MCF 10A (cell line): Measurements from ENCODE around the gene CMTM4. TPM values are rescaled to one million over a fixed set of nuclear protein-coding genes. Genes with fewer than 3 reads are reported as not detected.

Experiments
- BruUV-seq: library from RNA; stranded (reverse); fragments of 400-500 nt; replicated peaks from 2 replicates; lab custom pipeline; 2021; lab: Mats Ljungman, UMichigan
- CTCF ChIA-PET: fragments of 300-600 bp; sonication (Branson Sonifier 250); formaldehyde crosslinking; extraction: SDS; loops from one replicate; lab custom pipeline; 2021; ENCODE audit warnings: antibody characterized with exemption, inconsistent platforms; lab: Yijun Ruan, JAX
- POLR2A ChIA-PET: fragments of 300-600, 350-650 bp; sonication (Branson Sonifier 250); formaldehyde crosslinking; extraction: SDS; loops from one replicate; lab custom pipeline; 2020; ENCODE audit warnings: antibody characterized with exemption, inconsistent platforms; lab: Yijun Ruan, JAX
- DNase-seq: peaks from one replicate; pipeline ENCODE4 v3.0.0-alpha.2; 2018; ENCODE audit not compliant: unreplicated experiment
- H3K27ac Mint-ChIP-seq: one replicate; pipeline ENCODE4 v1.8.0; 2022; ENCODE audit warnings: mild to moderate bottlenecking, low read depth, mixed read lengths; ENCODE audit not compliant: unreplicated experiment
- H3K27me3 Mint-ChIP-seq: one replicate; pipeline ENCODE4 v1.8.0; 2022; ENCODE audit warnings: mixed read lengths; ENCODE audit not compliant: insufficient read depth, unreplicated experiment
- H3K36me3 Mint-ChIP-seq: one replicate; pipeline ENCODE4 v1.8.0; 2022; ENCODE audit warnings: mild to moderate bottlenecking, moderate library complexity, mixed read lengths; ENCODE audit not compliant: insufficient read depth, unreplicated experiment
- H3K4me1 Mint-ChIP-seq: one replicate; pipeline ENCODE4 v1.8.0; 2022; ENCODE audit warnings: mixed read lengths; ENCODE audit not compliant: insufficient read depth, unreplicated experiment
- H3K4me3 Mint-ChIP-seq: one replicate; pipeline ENCODE4 v1.8.0; 2022; ENCODE audit warnings: mild to moderate bottlenecking, moderate library complexity, mixed read lengths; ENCODE audit not compliant: unreplicated experiment
- H3K9me3 Mint-ChIP-seq: one replicate; pipeline ENCODE4 v1.8.0; 2022; ENCODE audit warnings: mixed read lengths; ENCODE audit not compliant: unreplicated experiment
- intact Hi-C: fragments of 100-400 bp; cut with micrococcal nuclease; formaldehyde crosslinking; loops from 2 replicates; pipeline ENCODE4 v1.14.1; 2022
- total RNA-seq: library from RNA; stranded (reverse); gene quantifications from 2 replicates; pipeline ENCODE4 v1.2.3, GENCODE V29; 2022
- TF ChIP-seq, protein P1 (sequence below): fragments of 200-600 bp; IDR thresholded peaks from one replicate; pipeline ENCODE4 v1.8.0; 2022; ENCODE audit warnings: antibody characterized with exemption, mild to moderate bottlenecking; ENCODE audit not compliant: unreplicated experiment

The CMTM4 gene
- total RNA-seq, 1 experiment from 2014 or later, result 27.2 TPM

DNA sequence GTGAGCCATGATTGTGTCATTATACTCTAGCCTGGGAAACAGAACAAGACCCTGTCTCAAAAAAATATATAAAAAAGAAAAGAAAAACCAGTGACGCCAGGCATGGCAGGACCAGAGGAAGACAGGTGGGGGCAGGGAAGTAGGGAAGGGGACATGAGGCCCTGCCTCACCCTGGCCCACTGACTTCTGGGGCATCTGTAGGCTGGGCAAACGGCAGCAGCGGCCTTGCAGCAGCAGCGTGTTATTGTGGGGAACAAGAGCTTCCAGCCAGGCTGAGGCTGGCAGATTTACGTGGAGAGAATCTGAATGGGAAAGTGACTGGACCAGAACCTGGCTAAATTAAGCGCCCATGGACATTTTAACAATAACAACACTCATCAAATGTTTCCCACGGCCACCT is 19.4 kb downstream of the CMTM4 start:
- H3K9me3 Mint-ChIP-seq, result no peaks in the 10 kb centered on the region
- H3K4me1 Mint-ChIP-seq, result peaks cover 7% of the 10 kb centered on the region
- peaks cover 11% of the 10 kb centered on the region for H3K36me3 Mint-ChIP-seq
- intact Hi-C loops, result no loop called here
- ChIA-PET CTCF (interaction anchor here (0.8 to 4.4 kb wide), 4 partner anchors 8 to 191 kb away, joined by 3 to 16 read pairs (median 4); no protein-coding TSS in a partner anchor), POLR2A (no interaction called here)
- no peak overlapping the region for H3K4me3 Mint-ChIP-seq
- DNase-seq, result no peak
- no TSS peak for BruUV-seq
- H3K27ac Mint-ChIP-seq, result no peak overlapping the region
- no peaks in the 10 kb centered on the region for H3K27me3 Mint-ChIP-seq
- TF ChIP-seq, protein P1, sequence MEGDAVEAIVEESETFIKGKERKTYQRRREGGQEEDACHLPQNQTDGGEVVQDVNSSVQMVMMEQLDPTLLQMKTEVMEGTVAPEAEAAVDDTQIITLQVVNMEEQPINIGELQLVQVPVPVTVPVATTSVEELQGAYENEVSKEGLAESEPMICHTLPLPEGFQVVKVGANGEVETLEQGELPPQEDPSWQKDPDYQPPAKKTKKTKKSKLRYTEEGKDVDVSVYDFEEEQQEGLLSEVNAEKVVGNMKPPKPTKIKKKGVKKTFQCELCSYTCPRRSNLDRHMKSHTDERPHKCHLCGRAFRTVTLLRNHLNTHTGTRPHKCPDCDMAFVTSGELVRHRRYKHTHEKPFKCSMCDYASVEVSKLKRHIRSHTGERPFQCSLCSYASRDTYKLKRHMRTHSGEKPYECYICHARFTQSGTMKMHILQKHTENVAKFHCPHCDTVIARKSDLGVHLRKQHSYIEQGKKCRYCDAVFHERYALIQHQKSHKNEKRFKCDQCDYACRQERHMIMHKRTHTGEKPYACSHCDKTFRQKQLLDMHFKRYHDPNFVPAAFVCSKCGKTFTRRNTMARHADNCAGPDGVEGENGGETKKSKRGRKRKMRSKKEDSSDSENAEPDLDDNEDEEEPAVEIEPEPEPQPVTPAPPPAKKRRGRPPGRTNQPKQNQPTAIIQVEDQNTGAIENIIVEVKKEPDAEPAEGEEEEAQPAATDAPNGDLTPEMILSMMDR, result no peak

- no peaks in the 10 kb centered on the region for H3K9me3 Mint-ChIP-seq
- H3K4me1 Mint-ChIP-seq, result peaks cover 2% of the 10 kb centered on the region
- no peaks in the 10 kb centered on the region for H3K27me3 Mint-ChIP-seq
- H3K4me3 Mint-ChIP-seq, result no peak overlapping the region
- ChIA-PET POLR2A (no interaction called here), CTCF (interaction anchor here (0.9 to 4.5 kb wide), 4 partner anchors 9 to 191 kb away, joined by 3 to 33 read pairs (median 10); no protein-coding TSS in a partner anchor)
- H3K27ac Mint-ChIP-seq, result no peak overlapping the region
- DNase-seq, result no peak
- peaks cover 11% of the 10 kb centered on the region for H3K36me3 Mint-ChIP-seq
- intact Hi-C loops, result no loop called here
- TF ChIP-seq, protein P1, result no peak
- no TSS peak for BruUV-seq
These were observed 19.9 kb downstream of the CMTM4 start for GRCh38 chr16:66676599-66676998.

DNA sequence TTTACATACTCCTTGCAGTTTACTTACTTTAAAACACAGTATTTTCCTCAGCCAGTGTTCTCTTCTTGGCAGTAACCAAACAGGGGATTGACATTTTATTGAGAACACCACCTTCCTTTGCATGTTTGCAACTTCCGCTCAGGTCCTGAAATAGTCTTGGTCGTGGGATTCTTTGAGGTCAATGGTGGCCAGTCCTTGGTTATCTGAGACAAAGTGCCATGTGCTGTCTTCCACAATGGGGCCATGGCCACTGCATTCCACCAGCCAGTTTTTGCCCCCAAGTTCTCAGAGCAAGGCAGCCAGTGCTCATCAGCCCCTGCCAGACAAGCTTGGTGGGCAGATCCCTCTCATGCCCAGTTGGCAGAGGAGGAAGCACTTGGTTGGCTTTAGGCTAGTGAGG is 22.9 kb downstream of the CMTM4 start:
- TF ChIP-seq, protein P1, result no peak
- Mint-ChIP-seq H3K4me3 (no peak overlapping the region), H3K9me3 (no peaks in the 10 kb centered on the region), H3K36me3 (peaks cover 11% of the 10 kb centered on the region), H3K27me3 (no peaks in the 10 kb centered on the region), H3K4me1 (no peaks in the 10 kb centered on the region), H3K27ac (no peak overlapping the region)
- no peak for DNase-seq
- BruUV-seq, result no TSS peak
- intact Hi-C loops, result no loop called here
- ChIA-PET CTCF (interaction anchor here (0.6 to 4.5 kb wide), 5 partner anchors 11 to 1280 kb away, joined by 3 to 33 read pairs (median 3); no protein-coding TSS in a partner anchor), POLR2A (interaction anchor here (1.0 kb wide), 1 partner anchor 13 kb away, joined by 4 read pairs; no protein-coding TSS in a partner anchor)

- H3K4me1 Mint-ChIP-seq, result no peaks in the 10 kb centered on the region
These were observed 25.7 kb downstream of the CMTM4 start for GRCh38 chr16:66670691-66671388.

More at GRCh38 chr16:66670691-66671388, 25.7 kb downstream of the CMTM4 start:
- H3K36me3 Mint-ChIP-seq, result peaks cover under 1% of the 10 kb centered on the region
- no peaks in the 10 kb centered on the region for H3K27me3 Mint-ChIP-seq
- intact Hi-C loops, result no loop called here
- H3K27ac Mint-ChIP-seq, result peak overlapping the region; percentile 25
- no peak overlapping the region for H3K4me3 Mint-ChIP-seq
- DNase-seq, result no peak
- ChIA-PET POLR2A (interaction anchor here (1.7 kb wide), 1 partner anchor 25 kb away, joined by 4 read pairs; no protein-coding TSS in a partner anchor), CTCF (interaction anchor here (0.5 to 1.4 kb wide), 4 partner anchors 7 to 160 kb away, joined by 4 to 6 read pairs (median 4); partner anchors contain the start of gene NAE1)
- H3K9me3 Mint-ChIP-seq, result no peaks in the 10 kb centered on the region
- BruUV-seq, result no TSS peak
- TF ChIP-seq, protein P1, result no peak
